Astrocyte (in vitro differentiated cells and primary cell): ENCODE results near the gene ARGFX. TPM values are rescaled to one million over a fixed set of nuclear protein-coding genes. Genes with fewer than 3 reads are reported as not detected.

Experiments
- DNase-seq: peaks from one replicate; pipeline ENCODE4 v3.0.0-alpha.2; 2010; ENCODE audit warnings: low read depth
- FAIRE-seq: peaks from 2 replicates; lab custom pipeline; 2011; peaks lifted over from hg19 to GRCh38; lab: Jason Lieb, UNC
- H2AFZ ChIP-seq: 2 replicates; pipeline ENCODE4 v1.6.0; 2012; ENCODE audit warnings: low read depth, low read length, inconsistent platforms
- H3K27ac ChIP-seq: 2 replicates; pipeline ENCODE4 v1.5.1; 2011; ENCODE audit warnings: low read depth, low read length, inconsistent platforms
- H3K27me3 ChIP-seq: 2 replicates; pipeline ENCODE4 v1.6.0; 2011; ENCODE audit warnings: low read length, inconsistent platforms; ENCODE audit not compliant: insufficient read depth
- H3K36me3 ChIP-seq: 2 replicates; pipeline ENCODE4 v1.5.1; 2011; ENCODE audit warnings: low read length, inconsistent platforms; ENCODE audit not compliant: insufficient read depth
- H3K4me1 ChIP-seq: 2 replicates; pipeline ENCODE4 v1.5.1; 2011; ENCODE audit warnings: low read length, inconsistent platforms; ENCODE audit not compliant: insufficient read depth
- H3K4me2 ChIP-seq: 2 replicates; pipeline ENCODE4 v1.6.0; 2012; ENCODE audit warnings: low read length, inconsistent platforms
- H3K4me3 ChIP-seq: 2 replicates; pipeline ENCODE4 v1.5.1; 2011; ENCODE audit warnings: low read depth, mild to moderate bottlenecking, low read length, inconsistent platforms; ENCODE audit not compliant: insufficient read depth
- H3K79me2 ChIP-seq: 2 replicates; pipeline ENCODE4 v1.6.0; 2012; ENCODE audit warnings: mild to moderate bottlenecking, low read length, inconsistent platforms; ENCODE audit not compliant: insufficient read depth
- H3K9ac ChIP-seq: 2 replicates; pipeline ENCODE4 v1.6.0; 2012; ENCODE audit warnings: mild to moderate bottlenecking, low read length, inconsistent platforms
- H3K9me3 ChIP-seq: 2 replicates; pipeline ENCODE4 v1.5.1; 2012; ENCODE audit warnings: low read depth, mild to moderate bottlenecking, low read length, inconsistent platforms; ENCODE audit not compliant: insufficient read depth
- H4K20me1 ChIP-seq: 2 replicates; pipeline ENCODE4 v1.6.0; 2012; ENCODE audit warnings: low read length, inconsistent platforms; ENCODE audit not compliant: insufficient read depth
- H3K27ac Mint-ChIP-seq: one replicate; pipeline ENCODE4 v1.8.0; 2021; ENCODE audit warnings: mild to moderate bottlenecking, mixed read lengths; ENCODE audit not compliant: unreplicated experiment
- H3K27me3 Mint-ChIP-seq: one replicate; pipeline ENCODE4 v1.8.0; 2021; ENCODE audit warnings: low read depth, mixed read lengths; ENCODE audit not compliant: unreplicated experiment
- H3K36me3 Mint-ChIP-seq: one replicate; pipeline ENCODE4 v1.8.0; 2021; ENCODE audit warnings: low read depth, mixed read lengths; ENCODE audit not compliant: unreplicated experiment
- H3K4me1 Mint-ChIP-seq: one replicate; pipeline ENCODE4 v1.8.0; 2021; ENCODE audit warnings: low read depth, mixed read lengths; ENCODE audit not compliant: unreplicated experiment
- H3K4me3 Mint-ChIP-seq: one replicate; pipeline ENCODE4 v1.8.0; 2021; ENCODE audit warnings: mild to moderate bottlenecking, moderate library complexity, mixed read lengths; ENCODE audit not compliant: unreplicated experiment
- H3K9me3 Mint-ChIP-seq: one replicate; pipeline ENCODE4 v1.8.0; 2021; ENCODE audit warnings: mild to moderate bottlenecking, mixed read lengths; ENCODE audit not compliant: unreplicated experiment
- EZH2 ChIP-seq: IDR thresholded peaks from 2 replicates; pipeline ENCODE4 v1.6.1; 2012; ENCODE audit warnings: mild to moderate bottlenecking, low read length, inconsistent platforms; ENCODE audit not compliant: insufficient read depth
- total RNA-seq: library from RNA; stranded (reverse); gene quantifications from 2 replicates; pipeline ENCODE4 v1.2.1, GENCODE V29; 2021
- TF ChIP-seq, protein P1 (sequence below): IDR thresholded peaks from 2 replicates; pipeline ENCODE4 v1.5.1; 2011; ENCODE audit warnings: low read depth, mild to moderate bottlenecking, inconsistent platforms, low read length, moderate library complexity; ENCODE audit not compliant: insufficient read depth

ARGFX gene
- total RNA-seq, 1 donor from 2014 or later: not detected

DNA sequence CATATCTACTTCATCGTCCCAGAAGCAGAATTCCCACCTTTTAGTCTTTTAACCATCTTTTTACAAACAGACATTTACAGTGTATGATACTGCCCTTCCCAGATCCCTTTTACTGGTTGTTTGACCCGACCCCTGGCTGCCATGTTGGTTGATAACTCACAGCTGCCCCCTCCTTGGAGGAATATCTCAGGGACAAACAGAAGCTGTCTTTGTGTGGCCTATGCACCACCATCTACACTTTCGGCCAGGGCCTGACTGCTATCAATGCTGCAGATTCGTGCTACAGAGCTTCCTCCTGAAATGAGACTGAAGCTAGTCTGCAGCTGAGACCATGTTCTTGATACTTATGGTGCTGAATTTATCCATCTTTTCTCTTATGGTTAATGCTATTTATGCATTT, 15.4 kb upstream of the ARGFX start:
- H3K9ac ChIP-seq: no peak overlapping the region
- peak overlapping the region; percentile 14 for H3K4me2 ChIP-seq
- H3K27me3 Mint-ChIP-seq: no peaks in the 10 kb centered on the region

DNA sequence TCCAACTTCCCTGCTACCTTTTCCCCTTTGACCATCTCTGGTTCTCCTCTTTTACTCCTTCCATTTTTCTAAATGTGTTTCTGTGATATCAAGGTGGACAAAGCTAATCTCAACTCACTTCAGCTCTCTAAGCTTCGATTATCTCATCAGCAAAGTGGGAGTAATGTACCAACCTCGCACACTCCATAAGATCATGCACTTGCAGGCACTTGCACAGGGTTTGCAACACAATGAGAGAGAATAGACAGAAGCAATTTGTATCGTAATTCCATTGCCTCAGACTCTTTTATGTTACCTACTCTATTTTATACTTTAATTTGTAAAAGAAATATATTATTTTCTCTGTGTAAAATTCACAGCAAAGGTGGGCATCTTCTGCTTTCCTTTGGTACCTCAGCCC, 15.0 kb upstream of the ARGFX start:
- Histone ChIP-seq H4K20me1 (no peaks in the 10 kb centered on the region), H3K4me3 (no peak overlapping the region), H3K4me2 (no peak overlapping the region), H3K27me3 (no peaks in the 10 kb centered on the region), H3K4me1 (no peaks in the 10 kb centered on the region), H3K9me3 (no peaks in the 10 kb centered on the region), H3K9ac (no peak overlapping the region), H3K79me2 (no peaks in the 10 kb centered on the region), H2AFZ (peak overlapping the region; percentile 23), H3K36me3 (no peaks in the 10 kb centered on the region), H3K27ac (no peak overlapping the region)
- H3K9me3 Mint-ChIP-seq: peaks cover 6% of the 10 kb centered on the region
- H3K27ac Mint-ChIP-seq: no peak overlapping the region
- TF ChIP-seq EZH2: no peak
- TF ChIP-seq, protein P1, sequence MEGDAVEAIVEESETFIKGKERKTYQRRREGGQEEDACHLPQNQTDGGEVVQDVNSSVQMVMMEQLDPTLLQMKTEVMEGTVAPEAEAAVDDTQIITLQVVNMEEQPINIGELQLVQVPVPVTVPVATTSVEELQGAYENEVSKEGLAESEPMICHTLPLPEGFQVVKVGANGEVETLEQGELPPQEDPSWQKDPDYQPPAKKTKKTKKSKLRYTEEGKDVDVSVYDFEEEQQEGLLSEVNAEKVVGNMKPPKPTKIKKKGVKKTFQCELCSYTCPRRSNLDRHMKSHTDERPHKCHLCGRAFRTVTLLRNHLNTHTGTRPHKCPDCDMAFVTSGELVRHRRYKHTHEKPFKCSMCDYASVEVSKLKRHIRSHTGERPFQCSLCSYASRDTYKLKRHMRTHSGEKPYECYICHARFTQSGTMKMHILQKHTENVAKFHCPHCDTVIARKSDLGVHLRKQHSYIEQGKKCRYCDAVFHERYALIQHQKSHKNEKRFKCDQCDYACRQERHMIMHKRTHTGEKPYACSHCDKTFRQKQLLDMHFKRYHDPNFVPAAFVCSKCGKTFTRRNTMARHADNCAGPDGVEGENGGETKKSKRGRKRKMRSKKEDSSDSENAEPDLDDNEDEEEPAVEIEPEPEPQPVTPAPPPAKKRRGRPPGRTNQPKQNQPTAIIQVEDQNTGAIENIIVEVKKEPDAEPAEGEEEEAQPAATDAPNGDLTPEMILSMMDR: no peak
- DNase-seq: no peak
- FAIRE-seq: no peak
- H3K4me3 Mint-ChIP-seq: no peak overlapping the region
- no peaks in the 10 kb centered on the region for H3K27me3 Mint-ChIP-seq
- H3K36me3 Mint-ChIP-seq: no peaks in the 10 kb centered on the region
- H3K4me1 Mint-ChIP-seq: no peaks in the 10 kb centered on the region

More for the DNA sequence above, 15.4 kb upstream of the ARGFX start:
- H3K4me1 Mint-ChIP-seq: no peaks in the 10 kb centered on the region
- peaks cover 4% of the 10 kb centered on the region for H3K9me3 Mint-ChIP-seq
- H3K27ac Mint-ChIP-seq: no peak overlapping the region
- no peak for TF ChIP-seq EZH2
- TF ChIP-seq, protein P1: no peak
- H3K27ac ChIP-seq: no peak overlapping the region
- H3K79me2 ChIP-seq: no peaks in the 10 kb centered on the region
- H3K27me3 ChIP-seq: no peaks in the 10 kb centered on the region
- no peaks in the 10 kb centered on the region for H4K20me1 ChIP-seq
- H3K36me3 ChIP-seq: no peaks in the 10 kb centered on the region
- no peak overlapping the region for H3K4me3 ChIP-seq
- no peaks in the 10 kb centered on the region for H3K9me3 ChIP-seq
- H2AFZ ChIP-seq: peak overlapping the region; percentile 23
- no peaks in the 10 kb centered on the region for H3K36me3 Mint-ChIP-seq
- H3K4me1 ChIP-seq: no peaks in the 10 kb centered on the region
- H3K4me3 Mint-ChIP-seq: no peak overlapping the region
- DNase-seq: no peak
- no peak for FAIRE-seq

DNA sequence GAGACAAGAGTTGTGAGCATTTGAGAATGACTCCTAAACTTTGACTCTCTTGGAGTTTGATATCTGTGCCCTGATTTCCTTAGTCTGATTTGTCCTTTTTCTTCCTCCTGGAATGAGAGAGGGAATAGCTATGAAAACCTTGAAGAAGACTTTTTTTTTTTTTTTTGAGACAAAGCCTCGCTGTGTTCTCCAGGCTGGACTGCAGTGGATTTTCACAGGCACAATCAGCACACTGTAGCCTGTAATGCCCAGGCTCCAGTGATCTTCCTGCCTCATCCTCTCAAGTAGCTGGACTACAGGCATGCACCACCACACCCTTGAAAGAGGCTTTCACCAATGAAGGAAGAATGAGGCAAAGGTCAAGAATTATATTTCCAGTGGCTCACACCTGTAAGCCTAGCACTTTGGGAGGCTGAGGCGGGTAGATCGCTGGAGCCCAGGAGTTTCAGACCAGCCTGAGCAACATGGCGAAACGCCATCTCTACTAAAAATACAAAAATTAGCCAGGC, 10.3 kb upstream of the ARGFX start:
- H3K27ac Mint-ChIP-seq: no peak overlapping the region
- no peaks in the 10 kb centered on the region for H3K79me2 ChIP-seq
- no peak for FAIRE-seq

More for the DNA sequence above, 10.3 kb upstream of the ARGFX start:
- Histone ChIP-seq H3K4me3 (no peak overlapping the region), H3K36me3 (no peaks in the 10 kb centered on the region), H3K27me3 (no peaks in the 10 kb centered on the region), H3K9ac (no peak overlapping the region), H3K4me1 (no peaks in the 10 kb centered on the region), H3K27ac (no peak overlapping the region), H2AFZ (no peak overlapping the region), H3K9me3 (no peaks in the 10 kb centered on the region), H4K20me1 (no peaks in the 10 kb centered on the region), H3K4me2 (no peak overlapping the region)
- Mint-ChIP-seq H3K4me3 (no peak overlapping the region), H3K36me3 (no peaks in the 10 kb centered on the region), H3K4me1 (no peaks in the 10 kb centered on the region), H3K27me3 (no peaks in the 10 kb centered on the region), H3K9me3 (peaks cover 6% of the 10 kb centered on the region)
- DNase-seq: no peak
- TF ChIP-seq EZH2: no peak
- TF ChIP-seq, protein P1: no peak
